ENCODE results near the gene SARS1.

SARS1 gene

DNA sequence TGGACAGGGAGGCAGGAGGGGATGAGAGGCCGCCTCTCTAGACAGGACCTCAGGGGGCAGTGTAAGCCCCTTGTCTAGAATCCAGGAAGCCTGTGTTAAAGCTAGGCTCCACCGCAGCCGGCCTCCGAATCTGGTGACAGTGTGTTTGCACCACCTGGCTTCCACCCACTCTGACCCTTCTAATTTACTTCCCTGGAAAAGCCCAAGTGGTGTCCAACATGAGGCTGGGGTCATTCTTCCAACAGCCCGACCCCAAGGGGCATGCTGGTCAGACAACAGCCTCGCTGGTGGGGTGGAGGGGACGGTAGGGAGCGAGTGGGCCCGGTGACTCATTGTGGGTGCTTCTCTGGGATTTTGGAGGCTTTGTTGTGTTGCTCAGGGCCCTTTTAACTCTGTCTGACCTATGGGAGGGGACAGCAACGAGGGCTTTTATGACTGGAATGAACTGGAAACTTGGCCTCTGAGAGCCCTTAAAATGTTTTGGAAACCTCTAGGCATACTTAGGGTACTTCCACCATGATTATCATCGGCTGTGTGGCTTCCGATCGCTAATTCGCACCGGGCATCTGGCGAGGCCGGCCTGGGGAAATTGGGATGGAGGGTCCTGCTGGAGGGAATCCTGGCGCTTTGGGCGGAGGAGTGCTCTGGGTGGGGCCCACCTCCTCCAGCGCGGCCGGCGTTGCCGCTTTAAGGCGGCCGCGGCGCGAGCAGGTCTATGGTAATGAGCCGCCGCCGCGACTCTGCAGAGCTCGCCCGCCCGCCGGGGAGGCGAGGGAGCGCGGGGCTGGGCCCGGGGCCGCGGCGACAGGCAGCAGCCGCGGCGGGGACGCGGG lies 35.3 kb downstream of the SARS1 start, which contains the start of gene CELSR2:
CELSR2 (plus strand) TSS at position 743 of the 833 bp plus-strand sequence. CDS start 541 bp downstream, outside the sequence.
- Histone ChIP-seq H3K27ac (ENCODE audit: low read depth in 2 of 2, low read length in 2 of 2) (no peak within 1 kb of the TSS), H3K4me3 (ENCODE audit: low read length in 2 of 2) (peak within 1 kb of the TSS; percentile 59 to 60), H3K9me3 (ENCODE audit: control insufficient read depth in 2 of 2, low read length in 2 of 2) (no peaks in the 10 kb centered on the region), H3K9ac (ENCODE audit: low read depth in 1 of 2, low read length in 2 of 2) (peak within 1 kb of the TSS in 1 of 2 donors; percentile 49), H3K36me3 (ENCODE audit: control insufficient read depth in 2 of 2, insufficient read depth in 2 of 2, low read length in 2 of 2) (no peaks in the 10 kb centered on the region), H3K27me3 (ENCODE audit: control insufficient read depth in 2 of 2, insufficient read depth in 2 of 2, low read length in 2 of 2) (peaks cover 0 to 3% of the 10 kb centered on the region in 2 donors), H3K4me1 (ENCODE audit: control insufficient read depth in 2 of 2, insufficient read depth in 2 of 2, low read length in 2 of 2) (peaks cover 4 to 5% of the 10 kb centered on the region in 2 donors)

- H3K4me3 ChIP-seq (ENCODE audit: low read length in 2 of 2) = peak overlapping the region; percentile 44 to 60
- H3K9me3 ChIP-seq (ENCODE audit: control insufficient read depth in 2 of 2, low read length in 2 of 2) = no peaks in the 10 kb centered on the region
- H3K27ac ChIP-seq (ENCODE audit: low read depth in 2 of 2, low read length in 2 of 2) = no peak overlapping the region
- H3K9ac ChIP-seq (ENCODE audit: low read depth in 1 of 2, low read length in 2 of 2) = peak overlapping the region in 1 of 2 donors; percentile 49
- peaks cover 7 to 9% of the 10 kb centered on the region in 2 donors for H3K4me1 ChIP-seq (ENCODE audit: control insufficient read depth in 2 of 2, insufficient read depth in 2 of 2, low read length in 2 of 2)
- H3K27me3 ChIP-seq (ENCODE audit: control insufficient read depth in 2 of 2, insufficient read depth in 2 of 2, low read length in 2 of 2) = peaks cover 0 to 3% of the 10 kb centered on the region in 2 donors
- no peaks in the 10 kb centered on the region for H3K36me3 ChIP-seq (ENCODE audit: control insufficient read depth in 2 of 2, insufficient read depth in 2 of 2, low read length in 2 of 2)
These were observed 36.1 kb downstream of the SARS1 start for GRCh38 chr1:109249654-109250401.

DNA sequence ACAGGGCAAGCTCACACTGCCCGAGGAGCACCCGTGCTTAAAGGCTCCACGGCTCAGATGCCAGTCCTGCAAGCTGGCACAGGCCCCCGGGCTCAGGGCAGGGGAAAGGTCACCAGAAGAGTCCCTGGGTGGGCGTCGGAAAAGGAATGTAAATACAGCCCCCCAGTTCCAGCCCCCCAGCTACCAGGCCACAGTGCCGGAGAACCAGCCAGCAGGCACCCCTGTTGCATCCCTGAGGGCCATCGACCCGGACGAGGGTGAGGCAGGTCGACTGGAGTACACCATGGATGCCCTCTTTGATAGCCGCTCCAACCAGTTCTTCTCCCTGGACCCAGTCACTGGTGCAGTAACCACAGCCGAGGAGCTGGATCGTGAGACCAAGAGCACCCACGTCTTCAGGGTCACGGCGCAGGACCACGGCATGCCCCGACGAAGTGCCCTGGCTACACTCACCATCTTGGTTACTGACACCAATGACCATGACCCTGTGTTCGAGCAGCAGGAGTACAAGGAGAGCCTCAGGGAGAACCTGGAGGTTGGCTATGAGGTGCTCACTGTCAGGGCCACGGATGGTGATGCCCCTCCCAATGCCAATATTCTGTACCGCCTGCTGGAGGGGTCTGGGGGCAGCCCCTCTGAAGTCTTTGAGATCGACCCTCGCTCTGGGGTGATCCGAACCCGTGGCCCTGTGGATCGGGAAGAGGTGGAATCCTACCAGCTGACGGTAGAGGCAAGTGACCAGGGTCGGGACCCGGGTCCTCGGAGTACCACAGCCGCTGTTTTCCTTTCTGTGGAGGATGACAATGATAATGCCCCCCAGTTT lies 36.9 kb downstream of the SARS1 start:
- H3K4me1 ChIP-seq (ENCODE audit: control insufficient read depth in 2 of 2, insufficient read depth in 2 of 2, low read length in 2 of 2) = peaks cover 7 to 9% of the 10 kb centered on the region in 2 donors
- no peak overlapping the region for H3K9ac ChIP-seq (ENCODE audit: low read depth in 1 of 2, low read length in 2 of 2)
- H3K4me3 ChIP-seq (ENCODE audit: low read length in 2 of 2) = peak overlapping the region in 1 of 2 donors; percentile 60
- no peaks in the 10 kb centered on the region for H3K9me3 ChIP-seq (ENCODE audit: control insufficient read depth in 2 of 2, low read length in 2 of 2)
- H3K27me3 ChIP-seq (ENCODE audit: control insufficient read depth in 2 of 2, insufficient read depth in 2 of 2, low read length in 2 of 2) = peaks cover 0 to 3% of the 10 kb centered on the region in 2 donors
- H3K27ac ChIP-seq (ENCODE audit: low read depth in 2 of 2, low read length in 2 of 2) = no peak overlapping the region
- H3K36me3 ChIP-seq (ENCODE audit: control insufficient read depth in 2 of 2, insufficient read depth in 2 of 2, low read length in 2 of 2) = no peaks in the 10 kb centered on the region

- Histone ChIP-seq H3K27ac (ENCODE audit: low read depth in 2 of 2, low read length in 2 of 2) (no peak overlapping the region), H3K36me3 (ENCODE audit: control insufficient read depth in 2 of 2, insufficient read depth in 2 of 2, low read length in 2 of 2) (no peaks in the 10 kb centered on the region), H3K9me3 (ENCODE audit: control insufficient read depth in 2 of 2, low read length in 2 of 2) (no peaks in the 10 kb centered on the region), H3K9ac (ENCODE audit: low read depth in 1 of 2, low read length in 2 of 2) (no peak overlapping the region), H3K27me3 (ENCODE audit: control insufficient read depth in 2 of 2, insufficient read depth in 2 of 2, low read length in 2 of 2) (no peaks in the 10 kb centered on the region), H3K4me3 (ENCODE audit: low read length in 2 of 2) (no peak overlapping the region), H3K4me1 (ENCODE audit: control insufficient read depth in 2 of 2, insufficient read depth in 2 of 2, low read length in 2 of 2) (peaks cover 7 to 9% of the 10 kb centered on the region in 2 donors)
These were observed 37.8 kb downstream of the SARS1 start for GRCh38 chr1:109251277-109252166.

- H3K4me3 ChIP-seq (ENCODE audit: low read length in 2 of 2) = no peak overlapping the region
- peaks cover 7 to 9% of the 10 kb centered on the region in 2 donors for H3K4me1 ChIP-seq (ENCODE audit: control insufficient read depth in 2 of 2, insufficient read depth in 2 of 2, low read length in 2 of 2)
- no peak overlapping the region for H3K27ac ChIP-seq (ENCODE audit: low read depth in 2 of 2, low read length in 2 of 2)
- no peaks in the 10 kb centered on the region for H3K27me3 ChIP-seq (ENCODE audit: control insufficient read depth in 2 of 2, insufficient read depth in 2 of 2, low read length in 2 of 2)
- H3K36me3 ChIP-seq (ENCODE audit: control insufficient read depth in 2 of 2, insufficient read depth in 2 of 2, low read length in 2 of 2) = no peaks in the 10 kb centered on the region
- no peaks in the 10 kb centered on the region for H3K9me3 ChIP-seq (ENCODE audit: control insufficient read depth in 2 of 2, low read length in 2 of 2)
- no peak overlapping the region for H3K9ac ChIP-seq (ENCODE audit: low read depth in 1 of 2, low read length in 2 of 2)
These were observed 38.6 kb downstream of the SARS1 start for GRCh38 chr1:109252167-109252892.

DNA sequence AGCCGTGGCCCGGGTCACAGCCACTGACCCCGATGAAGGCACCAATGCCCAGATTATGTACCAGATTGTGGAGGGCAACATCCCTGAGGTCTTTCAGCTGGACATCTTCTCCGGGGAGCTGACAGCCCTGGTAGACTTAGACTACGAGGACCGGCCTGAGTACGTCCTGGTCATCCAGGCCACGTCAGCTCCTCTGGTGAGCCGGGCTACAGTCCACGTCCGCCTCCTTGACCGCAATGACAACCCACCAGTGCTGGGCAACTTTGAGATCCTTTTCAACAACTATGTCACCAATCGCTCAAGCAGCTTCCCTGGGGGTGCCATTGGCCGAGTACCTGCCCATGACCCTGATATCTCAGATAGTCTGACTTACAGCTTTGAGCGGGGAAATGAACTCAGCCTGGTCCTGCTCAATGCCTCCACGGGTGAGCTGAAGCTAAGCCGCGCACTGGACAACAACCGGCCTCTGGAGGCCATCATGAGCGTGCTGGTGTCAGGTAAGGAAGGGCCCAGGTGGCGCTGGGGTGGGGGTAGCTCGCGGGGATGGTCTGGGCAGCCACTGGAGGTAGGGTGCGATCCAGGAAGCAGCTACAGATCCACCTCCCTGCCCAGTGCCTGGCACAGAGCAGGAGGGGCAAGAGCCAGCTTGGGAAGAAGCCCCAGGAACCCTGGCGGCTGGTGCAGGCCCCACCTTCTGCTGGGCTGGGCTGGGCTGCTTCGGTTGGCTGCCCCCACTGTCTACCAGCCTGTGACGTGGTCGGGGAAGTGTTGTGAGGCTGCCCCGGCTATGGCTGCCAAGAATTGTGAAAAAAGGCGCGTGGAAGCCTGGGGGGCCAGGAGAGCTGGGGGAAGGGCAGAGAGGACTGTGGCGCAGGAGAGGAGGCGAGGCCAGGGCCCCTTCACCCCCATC lies 39.4 kb downstream of the SARS1 start:
- Histone ChIP-seq H3K9me3 (ENCODE audit: control insufficient read depth in 2 of 2, low read length in 2 of 2) (no peaks in the 10 kb centered on the region), H3K36me3 (ENCODE audit: control insufficient read depth in 2 of 2, insufficient read depth in 2 of 2, low read length in 2 of 2) (no peaks in the 10 kb centered on the region), H3K27ac (ENCODE audit: low read depth in 2 of 2, low read length in 2 of 2) (peak overlapping the region; percentile 28 to 61), H3K4me1 (ENCODE audit: control insufficient read depth in 2 of 2, insufficient read depth in 2 of 2, low read length in 2 of 2) (peaks cover 7 to 9% of the 10 kb centered on the region in 2 donors), H3K27me3 (ENCODE audit: control insufficient read depth in 2 of 2, insufficient read depth in 2 of 2, low read length in 2 of 2) (no peaks in the 10 kb centered on the region), H3K4me3 (ENCODE audit: low read length in 2 of 2) (no peak overlapping the region), H3K9ac (ENCODE audit: low read depth in 1 of 2, low read length in 2 of 2) (no peak overlapping the region)

GRCh38 chr1:109253803-109254620 lies 40.3 kb downstream of the SARS1 start:
- H3K9me3 ChIP-seq (ENCODE audit: control insufficient read depth in 2 of 2, low read length in 2 of 2) = no peaks in the 10 kb centered on the region
- H3K4me1 ChIP-seq (ENCODE audit: control insufficient read depth in 2 of 2, insufficient read depth in 2 of 2, low read length in 2 of 2) = peaks cover 7% of the 10 kb centered on the region in 2 donors
- H3K27ac ChIP-seq (ENCODE audit: low read depth in 2 of 2, low read length in 2 of 2) = peak overlapping the region; percentile 28 to 61
- no peak overlapping the region for H3K9ac ChIP-seq (ENCODE audit: low read depth in 1 of 2, low read length in 2 of 2)
- no peaks in the 10 kb centered on the region for H3K36me3 ChIP-seq (ENCODE audit: control insufficient read depth in 2 of 2, insufficient read depth in 2 of 2, low read length in 2 of 2)
- H3K4me3 ChIP-seq (ENCODE audit: low read length in 2 of 2) = peak overlapping the region in 1 of 2 donors; percentile 20
- H3K27me3 ChIP-seq (ENCODE audit: control insufficient read depth in 2 of 2, insufficient read depth in 2 of 2, low read length in 2 of 2) = no peaks in the 10 kb centered on the region

Data from mucosa of rectum (tissue), 2 donors.